ENCODE data around the gene BLACAT1. TPM values are rescaled to one million over a fixed set of nuclear protein-coding genes. Genes with fewer than 3 reads are reported as not detected.

BLACAT1 gene
- total RNA-seq, 1 experiment from 2014 or later: 13.5 TPM

- no peak overlapping the region for H3K4me3 ChIP-seq
- CTCF ChIA-PET: no interaction called here
- H3K4me1 ChIP-seq (replicated peaks; ENCODE audit: insufficient read depth): peaks cover 43% of the 10 kb centered on the region
- peaks cover 37% of the 10 kb centered on the region for H3F3A ChIP-seq (ENCODE audit: insufficient read depth, low read depth)
- H3K9me3 ChIP-seq (ENCODE audit: insufficient read depth, low read depth): no peaks in the 10 kb centered on the region
- H4K20me1 ChIP-seq (ENCODE audit: insufficient read depth): 0 out of 2 replicates have a peak, but pooled peaks cover 6% of the 10 kb centered on the region
- POLR2A ChIA-PET (ENCODE audit: unreplicated experiment): no interaction called here
- no peaks in the 10 kb centered on the region for H3K36me3 ChIP-seq (ENCODE audit: low read depth)
- no peaks in the 10 kb centered on the region for H3K9me2 ChIP-seq (ENCODE audit: insufficient read depth)
- no peak for DNase-seq
- BruUV-seq (replicated peaks): no TSS peak
- peaks cover 20% of the 10 kb centered on the region for H3K27me3 ChIP-seq (ENCODE audit: insufficient read depth, low read depth)
- peak overlapping the region; percentile 84; the same call in 1 of the 2 replicates for H3K4me2 ChIP-seq
- H2AFZ ChIP-seq: no peak overlapping the region
- H3K79me2 ChIP-seq (ENCODE audit: low read depth): peaks cover 30% of the 10 kb centered on the region
- TF ChIP-seq EZH2 (IDR thresholded peaks at IDR 0.05; ENCODE audit: low read depth): no peak
- no peak for TF ChIP-seq CTCF (conservative IDR thresholded peaks at IDR 0.05)
- intact Hi-C loops (cut with micrococcal nuclease; ENCODE audit: unreplicated experiment): no loop called here
- no peak overlapping the region for H3K27ac ChIP-seq
These were observed 4.1 kb downstream of the BLACAT1 start for GRCh38 chr1:205451759-205452164.

- 0 out of 2 replicates have a peak, but pooled peaks cover 6% of the 10 kb centered on the region for H4K20me1 ChIP-seq (ENCODE audit: insufficient read depth)
- TF ChIP-seq EZH2 (IDR thresholded peaks at IDR 0.05; ENCODE audit: low read depth) (no peak), CTCF (conservative IDR thresholded peaks at IDR 0.05) (no peak)
- ChIA-PET CTCF (no interaction called here), POLR2A (ENCODE audit: unreplicated experiment) (no interaction called here)
- H3K9me3 ChIP-seq (ENCODE audit: insufficient read depth, low read depth): no peaks in the 10 kb centered on the region
- DNase-seq: peak in 1 of 2 experiments; percentile 12
- H3K36me3 ChIP-seq (ENCODE audit: low read depth): no peaks in the 10 kb centered on the region
- no peaks in the 10 kb centered on the region for H3K9me2 ChIP-seq (ENCODE audit: insufficient read depth)
- intact Hi-C loops (cut with micrococcal nuclease; ENCODE audit: unreplicated experiment): no loop called here
- peaks cover 35% of the 10 kb centered on the region for H3K79me2 ChIP-seq (ENCODE audit: low read depth)
- no peak overlapping the region for H2AFZ ChIP-seq
- peaks cover 37% of the 10 kb centered on the region for H3F3A ChIP-seq (ENCODE audit: insufficient read depth, low read depth)
- peak overlapping the region; percentile 73 for H3K27ac ChIP-seq
- peaks cover 42% of the 10 kb centered on the region for H3K4me1 ChIP-seq (replicated peaks; ENCODE audit: insufficient read depth)
- peak overlapping the region; percentile 84 for H3K4me2 ChIP-seq
- H3K4me3 ChIP-seq: peak overlapping the region; percentile 53; the same call in 1 of the 2 replicates
- peaks cover 14% of the 10 kb centered on the region for H3K27me3 ChIP-seq (ENCODE audit: insufficient read depth, low read depth)
- no TSS peak for BruUV-seq (replicated peaks)
These were observed 4.6 kb downstream of the BLACAT1 start for GRCh38 chr1:205451202-205451601.

GRCh38 chr1:205450448-205450847, 5.4 kb downstream of the BLACAT1 start:
- Histone ChIP-seq H3K9me3 (ENCODE audit: insufficient read depth, low read depth) (no peaks in the 10 kb centered on the region), H4K20me1 (ENCODE audit: insufficient read depth) (peaks cover 6% of the 10 kb centered on the region; the same call in 1 of the 2 replicates), H3K4me2 (peak overlapping the region; percentile 84), H3K4me3 (peak overlapping the region; percentile 53; the same call in 1 of the 2 replicates), H3K79me2 (ENCODE audit: low read depth) (peaks cover 43% of the 10 kb centered on the region), H3K36me3 (ENCODE audit: low read depth) (no peaks in the 10 kb centered on the region), H3K27ac (peak overlapping the region; percentile 73), H3K9me2 (ENCODE audit: insufficient read depth) (no peaks in the 10 kb centered on the region), H2AFZ (peak overlapping the region; percentile 70; the same call in 1 of the 2 replicates), H3K27me3 (ENCODE audit: insufficient read depth, low read depth) (peaks cover 7% of the 10 kb centered on the region), H3K4me1 (replicated peaks; ENCODE audit: insufficient read depth) (peaks cover 42% of the 10 kb centered on the region), H3F3A (ENCODE audit: insufficient read depth, low read depth) (peaks cover 37% of the 10 kb centered on the region)
- TF ChIP-seq EZH2 (IDR thresholded peaks at IDR 0.05; ENCODE audit: low read depth): no peak
- no peak; the same call in 1 of the 2 replicates for TF ChIP-seq CTCF (conservative IDR thresholded peaks at IDR 0.05)
- peak; percentile 52 to 54 for DNase-seq
- POLR2A ChIA-PET (ENCODE audit: unreplicated experiment): interaction anchor here (0.5 to 1.3 kb wide), 3 partner anchors 9 to 1404 kb away, joined by 8 to 10 read pairs (median 9); no protein-coding TSS in a partner anchor
- intact Hi-C loops (cut with micrococcal nuclease; ENCODE audit: unreplicated experiment): no loop called here
- no TSS peak for BruUV-seq (replicated peaks)
- CTCF ChIA-PET: no interaction called here
